Activated CD4-positive, alpha-beta T cell treated with anti-CD3 and anti-CD28 coated beads for 36 hours (primary cell): Measurements from ENCODE around the gene PRDM16. TPM values are rescaled to one million over a fixed set of nuclear protein-coding genes. Genes with fewer than 3 reads are reported as not detected.

Experiments
- ATAC-seq: fragments of 200-7000 bp; cut with Tn5 transposase; one replicate; pipeline ENCODE4 v1.10.0; 2021; ENCODE audit warnings: mild to moderate bottlenecking, moderate library complexity
- CTCF ChIA-PET: fragments of 350-600 bp; sonication (Branson Sonifier 250); formaldehyde crosslinking; loops from one replicate; lab custom pipeline; 2021; ENCODE audit warnings: antibody characterized with exemption; lab: Charles Lee
- POLR2A ChIA-PET: fragments of 350-600 bp; sonication (Branson Sonifier 250); formaldehyde crosslinking; loops from one replicate; lab custom pipeline; 2021; ENCODE audit warnings: antibody characterized with exemption, inconsistent platforms; lab: Charles Lee
- DNase-seq: peaks from one replicate; pipeline ENCODE4 v3.0.0-alpha.2; 2020
- H3K27ac Mint-ChIP-seq: one replicate; pipeline ENCODE4 v1.8.0; 2021; ENCODE audit warnings: mixed read lengths
- H3K27me3 Mint-ChIP-seq: one replicate; pipeline ENCODE4 v1.8.0; 2021; ENCODE audit warnings: mixed read lengths
- H3K36me3 Mint-ChIP-seq: one replicate; pipeline ENCODE4 v1.8.0; 2021; ENCODE audit warnings: low read depth, mixed read lengths
- H3K4me1 Mint-ChIP-seq: one replicate; pipeline ENCODE4 v1.8.0; 2021; ENCODE audit warnings: mixed read lengths
- H3K4me3 Mint-ChIP-seq: one replicate; pipeline ENCODE4 v1.8.0; 2021; ENCODE audit warnings: mild to moderate bottlenecking, moderate library complexity, mixed read lengths
- H3K9me3 Mint-ChIP-seq: one replicate; pipeline ENCODE4 v1.8.0; 2021; ENCODE audit warnings: low read depth, mixed read lengths
- intact Hi-C, 2 experiments: fragments of 100-400 bp; cut with DNase I in 1 of 2; cut with micrococcal nuclease in 1 of 2; formaldehyde crosslinking; loops; one replicate each; pipeline versions ENCODE4 v1.14.2 to v1.15.1; 2022 to 2024; cut with DNase I, micrococcal nuclease
- total RNA-seq, 2 experiments: library from RNA; stranded (reverse); gene quantifications; one replicate each; pipeline ENCODE4 v1.2.3, GENCODE V29; 2021

PRDM16 gene
- under 1 TPM in 1 of 2 experiments, not detected in 1; 0.32 TPM for total RNA-seq

DNA sequence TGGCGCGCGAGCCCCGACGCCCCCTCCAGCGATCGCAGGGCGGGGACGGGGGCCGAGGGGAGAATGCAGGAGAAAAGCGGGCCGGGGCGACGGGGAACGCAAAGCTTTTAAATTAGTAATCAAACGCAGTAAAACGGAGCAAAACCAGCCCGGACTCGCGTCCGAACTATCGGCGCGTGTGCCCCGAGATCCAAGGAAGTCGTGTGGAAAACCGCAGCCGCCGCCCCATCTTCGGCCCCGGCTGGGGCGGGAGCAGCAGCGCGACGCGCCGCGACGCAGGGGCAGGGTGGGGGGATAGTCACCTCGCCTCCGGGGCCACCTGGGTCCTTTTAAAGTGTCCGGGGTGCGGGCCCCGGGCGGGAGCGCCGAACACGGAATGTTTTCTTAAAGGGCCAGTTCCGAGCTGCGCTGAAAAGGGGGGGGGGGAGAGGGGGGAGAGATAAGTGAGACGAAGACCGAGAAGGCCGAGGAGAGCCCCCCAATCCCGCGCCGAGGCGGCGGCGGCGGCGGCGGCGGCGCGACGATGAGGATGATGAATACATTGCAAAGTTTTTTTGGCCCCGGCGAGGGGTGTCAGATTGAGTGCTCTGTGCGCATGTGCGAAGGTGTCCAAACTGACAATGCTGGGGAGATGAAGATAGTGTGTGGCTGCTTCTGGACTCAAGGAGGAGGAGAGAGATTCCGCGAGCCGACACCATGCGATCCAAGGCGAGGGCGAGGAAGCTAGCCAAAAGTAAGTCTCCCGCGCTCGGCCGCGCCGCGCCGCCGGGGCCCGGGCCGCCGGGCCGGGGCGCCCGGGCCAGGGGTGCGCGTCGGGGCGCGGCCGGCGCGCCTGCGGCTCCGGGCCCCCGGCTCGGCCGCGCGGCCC, at the start of gene PRDM16:
TSS of gene PRDM16 (plus strand) at position 640 of the 868 bp plus-strand sequence. CDS start at position 697, 57 bp downstream.
- DNase-seq (peak; percentile 55), ATAC-seq (peak; percentile 34)
- no peaks in the 10 kb centered on the region for H3K9me3 Mint-ChIP-seq
- ChIA-PET POLR2A (no interaction called here), CTCF (no interaction called here)
- no peaks in the 10 kb centered on the region for H3K36me3 Mint-ChIP-seq
- intact Hi-C loops: no loop called here
- no peak within 1 kb of the TSS for H3K27ac Mint-ChIP-seq
- peaks cover 16% of the 10 kb centered on the region for H3K27me3 Mint-ChIP-seq
- H3K4me3 Mint-ChIP-seq: peak within 1 kb of the TSS; percentile 70
- peaks cover 2% of the 10 kb centered on the region for H3K4me1 Mint-ChIP-seq

DNA sequence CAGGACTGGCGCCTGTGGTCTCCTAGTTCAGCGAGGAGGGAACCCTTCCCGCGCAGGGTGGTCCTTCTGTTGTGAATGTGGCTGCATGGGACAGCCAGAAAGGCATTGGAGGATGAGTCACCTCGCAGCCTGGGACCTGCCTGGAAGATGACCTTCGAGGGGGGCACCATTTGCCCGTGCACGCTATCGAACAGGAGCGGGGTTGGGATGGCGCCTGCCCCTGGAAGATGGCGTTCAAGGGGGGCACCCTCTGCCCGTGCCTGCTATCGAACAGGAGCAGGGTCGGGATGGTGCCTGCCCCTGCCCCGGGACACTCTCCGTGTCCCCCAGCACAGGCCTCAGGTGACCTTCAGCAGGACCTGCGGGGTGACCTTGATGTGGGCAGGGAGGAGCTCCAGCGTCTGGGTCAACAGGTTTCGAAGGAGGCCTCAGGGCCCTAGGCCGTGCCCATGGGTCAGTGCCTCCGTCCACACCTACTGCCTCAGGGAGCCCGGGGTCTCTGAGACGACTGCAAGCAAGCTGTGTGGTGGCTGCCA, 49.4 kb upstream of the PRDM16 start:
- ChIA-PET POLR2A (no interaction called here), CTCF (no interaction called here)
- Mint-ChIP-seq H3K36me3 (no peaks in the 10 kb centered on the region), H3K9me3 (no peaks in the 10 kb centered on the region), H3K4me1 (no peaks in the 10 kb centered on the region), H3K27ac (no peak overlapping the region), H3K27me3 (no peaks in the 10 kb centered on the region), H3K4me3 (no peak overlapping the region)
- DNase-seq (no peak), ATAC-seq (no peak)
- intact Hi-C loops: no loop called here

DNA sequence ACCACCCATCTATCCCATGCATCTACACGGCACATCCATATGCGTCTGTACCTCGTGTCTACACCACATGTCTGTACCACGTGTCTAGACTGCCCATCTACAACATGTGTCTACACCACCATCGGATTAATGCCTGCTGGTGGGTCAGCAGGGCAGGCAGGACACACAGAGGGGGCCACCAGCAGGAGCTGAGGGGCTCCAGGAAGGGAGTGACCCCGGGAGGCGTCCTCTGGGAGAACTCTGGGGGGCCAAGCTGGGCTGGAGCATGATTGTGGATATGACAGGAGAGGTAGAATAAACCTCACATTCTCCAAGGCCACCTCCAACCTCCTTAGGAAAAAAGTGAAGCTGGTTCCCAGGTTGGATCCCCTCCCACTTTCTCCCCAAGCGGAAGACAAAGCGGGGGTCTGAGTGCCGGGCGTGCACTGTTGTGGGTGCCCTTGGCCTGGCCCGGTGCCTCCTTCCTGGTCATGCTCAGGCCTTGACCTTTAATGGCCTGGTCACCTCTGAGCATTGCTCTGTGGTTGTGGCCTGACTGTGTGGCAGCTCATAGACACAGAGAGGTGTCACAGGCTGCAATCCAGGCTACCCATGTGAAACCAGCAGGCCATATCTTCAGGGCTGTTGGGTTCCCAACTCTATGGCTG, 48.6 kb upstream of the PRDM16 start:
- H3K27ac Mint-ChIP-seq: no peak overlapping the region
- intact Hi-C loops: no loop called here

DNA sequence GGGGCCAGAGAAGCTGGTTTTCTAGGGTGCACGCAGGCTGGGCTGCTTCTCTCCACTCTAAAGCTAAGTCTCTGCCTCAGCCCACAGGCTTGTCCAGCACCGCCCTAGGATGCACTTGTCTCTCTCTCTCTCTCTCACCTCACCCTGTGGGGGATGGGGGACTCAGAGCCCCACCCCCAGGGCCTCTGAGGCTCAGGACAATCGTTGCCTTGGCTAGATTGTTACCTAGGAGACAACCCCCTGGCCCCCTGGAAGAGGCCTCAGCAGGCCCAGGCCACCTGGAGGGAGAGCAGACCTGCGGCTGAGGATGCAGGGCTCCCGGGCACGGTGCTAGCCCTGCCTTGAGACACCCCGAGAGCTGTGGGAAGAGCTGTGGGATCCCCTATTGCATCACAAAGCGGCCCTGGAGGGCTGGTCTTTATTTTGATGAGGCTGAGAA, 47.8 kb upstream of the PRDM16 start, which contains the start of gene ACTRT2:
TSS of gene ACTRT2 (plus strand) at position 235 of the 439 bp plus-strand sequence. CDS start 220 bp downstream, outside the sequence.
- CTCF ChIA-PET: no interaction called here
- intact Hi-C loops: no loop called here
- Mint-ChIP-seq H3K27me3 (no peaks in the 10 kb centered on the region), H3K4me3 (no peak within 1 kb of the TSS), H3K9me3 (no peaks in the 10 kb centered on the region), H3K4me1 (no peaks in the 10 kb centered on the region), H3K27ac (no peak within 1 kb of the TSS), H3K36me3 (no peaks in the 10 kb centered on the region)
- POLR2A ChIA-PET: no interaction called here
- DNase-seq (no peak), ATAC-seq (no peak)

More for the DNA sequence above, 48.6 kb upstream of the PRDM16 start:
- ChIA-PET CTCF (no interaction called here), POLR2A (no interaction called here)
- DNase-seq (no peak), ATAC-seq (no peak)
- Mint-ChIP-seq H3K9me3 (no peaks in the 10 kb centered on the region), H3K4me1 (no peaks in the 10 kb centered on the region), H3K27me3 (no peaks in the 10 kb centered on the region), H3K36me3 (no peaks in the 10 kb centered on the region), H3K4me3 (no peak overlapping the region)

DNA sequence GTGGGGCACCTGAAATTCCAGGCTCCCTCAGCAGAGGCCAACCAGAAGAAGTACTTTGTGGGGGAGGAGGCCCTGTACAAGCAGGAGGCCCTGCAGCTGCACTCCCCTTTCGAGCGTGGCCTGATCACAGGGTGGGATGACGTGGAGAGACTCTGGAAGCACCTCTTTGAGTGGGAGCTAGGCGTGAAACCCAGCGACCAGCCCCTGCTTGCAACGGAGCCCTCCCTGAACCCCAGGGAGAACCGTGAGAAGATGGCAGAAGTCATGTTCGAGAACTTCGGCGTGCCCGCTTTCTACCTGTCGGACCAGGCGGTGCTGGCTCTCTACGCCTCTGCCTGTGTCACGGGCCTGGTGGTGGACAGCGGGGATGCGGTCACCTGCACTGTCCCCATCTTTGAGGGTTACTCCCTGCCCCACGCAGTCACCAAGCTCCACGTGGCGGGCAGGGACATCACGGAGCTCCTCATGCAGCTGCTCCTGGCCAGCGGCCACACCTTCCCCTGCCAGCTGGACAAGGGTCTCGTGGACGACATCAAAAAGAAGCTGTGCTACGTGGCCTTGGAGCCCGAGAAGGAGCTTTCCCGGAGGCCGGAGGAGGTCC, 47.1 kb upstream of the PRDM16 start:
- intact Hi-C loops: no loop called here
- Mint-ChIP-seq H3K36me3 (no peaks in the 10 kb centered on the region), H3K27ac (no peak overlapping the region), H3K4me3 (no peak overlapping the region), H3K4me1 (no peaks in the 10 kb centered on the region), H3K9me3 (no peaks in the 10 kb centered on the region), H3K27me3 (no peaks in the 10 kb centered on the region)
- ATAC-seq (no peak), DNase-seq (no peak)
- ChIA-PET CTCF (no interaction called here), POLR2A (no interaction called here)

DNA sequence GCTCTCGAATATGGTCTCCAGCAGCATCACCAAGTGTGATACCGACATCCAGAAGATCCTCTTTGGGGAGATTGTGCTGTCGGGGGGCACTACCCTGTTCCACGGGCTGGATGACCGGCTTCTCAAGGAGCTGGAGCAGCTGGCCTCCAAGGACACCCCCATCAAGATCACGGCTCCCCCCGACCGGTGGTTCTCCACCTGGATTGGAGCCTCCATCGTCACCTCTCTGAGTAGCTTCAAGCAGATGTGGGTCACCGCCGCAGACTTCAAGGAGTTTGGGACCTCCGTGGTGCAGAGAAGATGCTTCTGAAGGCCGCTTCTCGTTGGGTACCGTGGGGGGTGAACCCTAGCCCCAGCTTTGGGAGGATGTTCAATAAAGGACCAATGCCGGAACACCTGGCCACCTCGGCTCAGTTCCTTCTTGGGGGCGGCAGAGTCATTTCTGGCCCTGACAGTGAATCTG, 46.5 kb upstream of the PRDM16 start:
- CTCF ChIA-PET: interaction anchor here (0.6 kb wide), 1 partner anchor 25 kb away, joined by 3 read pairs; no protein-coding TSS in a partner anchor

DNA sequence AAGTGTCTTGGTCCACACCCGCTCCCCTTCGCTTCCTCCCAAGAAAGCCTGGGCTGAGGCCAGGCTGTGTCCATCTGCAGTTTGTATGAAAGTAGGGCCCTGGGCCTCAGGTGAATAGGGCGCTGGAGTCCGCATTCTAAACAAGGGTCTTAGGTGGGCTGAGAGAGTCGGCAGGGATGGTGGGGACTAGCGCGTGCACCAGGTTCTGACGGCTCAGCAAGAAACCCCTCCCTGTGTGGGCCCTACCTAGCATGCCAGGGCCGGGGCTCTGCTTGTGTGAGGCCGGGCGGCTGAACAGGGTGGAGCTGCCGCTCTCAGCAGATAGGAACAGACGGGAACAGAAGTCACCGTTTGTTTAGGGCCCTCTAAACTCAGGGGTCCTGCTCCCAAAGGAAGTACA, 46.0 kb upstream of the PRDM16 start:
- Mint-ChIP-seq H3K4me3 (no peak overlapping the region), H3K36me3 (no peaks in the 10 kb centered on the region), H3K27me3 (no peaks in the 10 kb centered on the region), H3K27ac (no peak overlapping the region), H3K4me1 (no peaks in the 10 kb centered on the region), H3K9me3 (no peaks in the 10 kb centered on the region)
- no peak for DNase-seq
- ATAC-seq: no peak
- intact Hi-C loops: no loop called here
- POLR2A ChIA-PET: no interaction called here
- CTCF ChIA-PET: interaction anchor here (0.6 kb wide), 1 partner anchor 24 kb away, joined by 3 read pairs; no protein-coding TSS in a partner anchor

More for the DNA sequence above, 46.5 kb upstream of the PRDM16 start:
- Mint-ChIP-seq H3K9me3 (no peaks in the 10 kb centered on the region), H3K27me3 (no peaks in the 10 kb centered on the region), H3K4me1 (no peaks in the 10 kb centered on the region), H3K36me3 (no peaks in the 10 kb centered on the region), H3K4me3 (no peak overlapping the region), H3K27ac (no peak overlapping the region)
- ATAC-seq (no peak), DNase-seq (no peak)
- intact Hi-C loops: no loop called here
- POLR2A ChIA-PET: no interaction called here

DNA sequence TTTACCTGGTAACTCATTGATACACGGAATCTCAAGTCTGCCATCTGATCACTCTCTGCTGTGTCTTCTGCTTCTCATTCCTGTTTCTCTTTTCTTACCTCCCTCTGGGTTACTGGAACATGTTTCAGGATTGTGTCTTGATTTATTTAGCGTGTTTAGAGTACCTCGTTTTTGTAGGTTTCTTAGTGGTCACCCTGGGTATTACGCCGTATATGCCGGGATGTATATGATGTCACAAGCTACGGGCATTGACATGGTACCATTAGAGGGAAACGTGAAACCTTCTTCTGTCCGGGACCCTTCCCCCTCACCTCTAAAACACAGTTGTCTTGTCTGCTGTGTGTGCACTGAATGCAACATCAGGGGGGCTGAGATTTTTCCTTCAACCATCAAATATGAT, 45.0 kb upstream of the PRDM16 start:
- CTCF ChIA-PET: no interaction called here
- ATAC-seq (no peak), DNase-seq (no peak)

DNA sequence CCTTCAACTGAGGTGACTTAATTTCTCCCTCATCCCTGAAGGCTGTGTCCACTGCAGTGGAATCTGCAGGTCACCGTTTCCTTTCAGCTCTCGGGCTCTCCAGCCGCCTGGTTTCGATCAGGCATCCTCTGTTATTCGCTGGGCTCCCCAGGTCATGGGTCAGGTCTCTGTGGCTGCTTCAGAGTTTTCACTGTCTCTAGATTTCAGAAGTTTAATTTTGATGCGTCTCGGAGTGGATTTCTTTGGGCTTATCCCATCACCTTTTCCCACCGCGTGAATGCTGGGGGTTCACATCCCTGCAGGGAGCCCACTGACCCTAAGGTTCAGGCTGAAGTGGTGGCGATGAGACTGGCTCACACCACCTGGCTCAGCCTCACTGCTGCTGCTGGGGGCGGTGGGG, 44.4 kb upstream of the PRDM16 start:
- Mint-ChIP-seq H3K27ac (no peak overlapping the region), H3K9me3 (no peaks in the 10 kb centered on the region), H3K4me3 (no peak overlapping the region), H3K27me3 (no peaks in the 10 kb centered on the region), H3K36me3 (no peaks in the 10 kb centered on the region), H3K4me1 (no peaks in the 10 kb centered on the region)
- ATAC-seq (no peak), DNase-seq (no peak)
- ChIA-PET POLR2A (no interaction called here), CTCF (no interaction called here)
- intact Hi-C loops: no loop called here

More for the DNA sequence above, 45.0 kb upstream of the PRDM16 start:
- Mint-ChIP-seq H3K27ac (no peak overlapping the region), H3K36me3 (no peaks in the 10 kb centered on the region), H3K27me3 (no peaks in the 10 kb centered on the region), H3K4me1 (no peaks in the 10 kb centered on the region), H3K4me3 (no peak overlapping the region), H3K9me3 (no peaks in the 10 kb centered on the region)
- POLR2A ChIA-PET: no interaction called here
- intact Hi-C loops: no loop called here

DNA sequence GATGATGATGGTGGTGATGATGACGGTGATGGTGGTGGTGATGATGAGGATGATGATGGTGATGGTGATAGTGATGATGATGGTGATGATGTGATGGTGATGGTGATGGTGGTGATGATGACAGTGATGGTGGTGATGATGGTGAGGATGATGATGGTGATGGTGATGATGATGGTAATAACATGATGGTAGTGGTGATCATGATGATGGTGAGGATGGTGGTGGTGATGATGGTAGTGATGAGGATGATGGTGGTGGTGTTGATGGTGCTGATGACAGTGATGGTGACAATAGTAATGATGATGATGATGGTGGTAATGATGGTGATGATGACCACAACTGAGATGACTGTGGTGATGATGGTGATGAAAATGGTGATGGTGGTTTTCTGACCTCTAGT, 42.9 kb upstream of the PRDM16 start:
- ChIA-PET CTCF (no interaction called here), POLR2A (no interaction called here)
- Mint-ChIP-seq H3K27ac (no peak overlapping the region), H3K4me1 (no peaks in the 10 kb centered on the region), H3K36me3 (no peaks in the 10 kb centered on the region), H3K4me3 (no peak overlapping the region), H3K9me3 (no peaks in the 10 kb centered on the region), H3K27me3 (no peaks in the 10 kb centered on the region)
- no peak for ATAC-seq
- DNase-seq: no peak
- intact Hi-C loops: no loop called here

DNA sequence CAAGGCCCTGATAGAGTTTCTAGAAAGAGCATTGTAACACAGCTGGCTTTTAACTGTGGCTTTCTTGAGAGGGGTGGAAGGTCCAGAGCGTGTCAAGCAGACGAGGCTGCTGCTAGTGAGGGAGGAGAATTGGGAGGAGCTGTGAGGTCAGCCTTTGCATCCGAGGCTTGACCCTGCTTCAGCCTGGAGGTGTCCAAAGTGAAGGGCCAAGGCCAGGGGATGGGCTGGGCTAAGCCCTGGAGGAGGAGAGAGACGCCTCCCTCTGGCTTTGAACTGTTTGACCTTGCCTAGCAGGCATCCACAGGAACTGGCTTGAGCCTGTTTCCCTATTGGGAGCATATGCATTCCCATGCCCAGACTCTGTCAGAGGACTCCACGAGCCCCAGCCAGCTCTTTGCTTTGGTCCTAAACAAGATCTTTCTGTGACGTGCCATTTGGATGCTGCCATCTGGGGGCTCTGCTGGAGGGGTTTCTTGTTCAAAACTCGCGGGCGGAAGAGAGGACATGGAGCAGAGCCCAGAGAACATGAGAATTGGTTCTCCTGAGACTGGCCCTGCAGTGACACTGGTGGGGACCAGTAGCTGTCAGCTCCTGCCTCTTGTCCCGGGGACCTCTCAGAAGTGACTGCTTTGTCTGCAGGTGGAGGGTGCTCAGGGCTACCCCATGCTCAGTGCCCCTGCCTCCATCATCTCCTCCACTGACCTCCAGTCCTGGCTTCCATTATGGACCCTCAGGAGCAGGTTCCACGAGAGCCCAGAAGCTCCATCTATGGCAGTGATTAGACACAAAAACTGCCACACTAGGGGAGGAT, 42.2 kb upstream of the PRDM16 start:
- intact Hi-C loops: no loop called here
- ATAC-seq (no peak), DNase-seq (no peak)
- ChIA-PET POLR2A (no interaction called here), CTCF (no interaction called here)
- Mint-ChIP-seq H3K27ac (no peak overlapping the region), H3K9me3 (no peaks in the 10 kb centered on the region), H3K27me3 (no peaks in the 10 kb centered on the region), H3K36me3 (no peaks in the 10 kb centered on the region), H3K4me1 (no peaks in the 10 kb centered on the region), H3K4me3 (no peak overlapping the region)
